Motor neuron (in vitro differentiated cells): Measurements from ENCODE around the gene ARHGEF17. TPM values are rescaled to one million over a fixed set of nuclear protein-coding genes. Genes with fewer than 3 reads are reported as not detected.

ENCODE experiments used
- ATAC-seq, 8 experiments: fragments of 200-7000 bp; cut with Tn5 transposase; replicated peaks in 6 of 8; 2 replicates each; pipeline ENCODE4 v1.8.0; 2021; ENCODE audit warnings: mild to moderate bottlenecking in 8 of 8, moderate library complexity in 8 of 8
- H3K27ac ChIP-seq, 2 donors: fragments of 250-450 bp; sonication (Bioruptor Pico); 2 replicates each; pipeline ENCODE4 v1.9.0; 2021; ENCODE audit warnings: antibody characterized with exemption in 2 of 2, mild to moderate bottlenecking in 2 of 2, moderate library complexity in 1 of 2
- H3K4me1 ChIP-seq, 2 donors: fragments of 250-450 bp; sonication (Bioruptor Pico); replicated peaks in 1 of 2; 2 replicates each; pipeline ENCODE4 v1.6.1; 2021; ENCODE audit warnings: antibody characterized with exemption in 2 of 2, mild to moderate bottlenecking in 2 of 2, moderate library complexity in 1 of 2
- H3K4me3 ChIP-seq, 5 donors: fragments of 250-450 bp; sonication (Bioruptor Pico); 2 replicates each; pipeline ENCODE4 v1.9.0; 2021; ENCODE audit warnings: antibody characterized with exemption in 5 of 5, mild to moderate bottlenecking in 5 of 5, moderate library complexity in 4 of 5
- WGBS, 10 experiments: fragments of 450-650 bp; shearing (Covaris generic); methylation state at CpG; one replicate each; pipeline ENCODE4 v1.0.0; 2022; 5-methylcytosine and 5-hydroxymethylcytosine counted together
- in situ Hi-C, 9 experiments: fragments of 400-800 bp; cut with MboI; loops; one replicate each; pipeline ENCODE4 v1.15.0; 2021; ENCODE audit warnings: low sequenced_read_pairs in 9 of 9, low pct_unique_long_range_greater_than_20kb in 2 of 9; ENCODE audit not compliant: unreplicated experiment in 9 of 9
- total RNA-seq, 8 experiments: library from RNA; unstranded; fragments of 300-600 nt; gene quantifications; 2 replicates each; pipeline versions ENCODE4 v1.2.3 to v1.2.4, GENCODE V29; 2022

Gene ARHGEF17
- total RNA-seq, 8 experiments from 2014 or later, result 5.0 to 29.0 (median 16.7) TPM

- peaks cover 15 to 25% of the 10 kb centered on the region in 2 donors for H3K4me1 ChIP-seq
- H3K4me3 ChIP-seq, result no peak overlapping the region
- whole genome bisulfite sequencing, 10 experiments, result 67 to 100% (median 92%) methylated on average over 1 to 4 of the region's 12 CpGs; no CpG with 5 or more reads in 5 of the 10 experiments
- no peak overlapping the region for H3K27ac ChIP-seq
- no peak for ATAC-seq
- in situ Hi-C loops, result loop anchor here in 1 of 9 experiments (25.0 kb wide), 1 partner anchor 271 kb away; no protein-coding TSS in a partner anchor
Observed at GRCh38 chr11:73390601-73391565, 82.8 kb downstream of the ARHGEF17 start.

- no peak overlapping the region for H3K27ac ChIP-seq
- in situ Hi-C loops, result loop anchor here in 1 of 9 experiments (25.0 kb wide), 1 partner anchor 271 kb away; no protein-coding TSS in a partner anchor
- peaks cover 18 to 19% of the 10 kb centered on the region in 2 donors for H3K4me1 ChIP-seq
- no peak for ATAC-seq
- H3K4me3 ChIP-seq, result no peak overlapping the region
- 100% methylated on average over 1 of the region's 10 CpGs; no CpG with 5 or more reads in 9 of the 10 experiments for WGBS, 10 experiments
Observed at GRCh38 chr11:73391665-73392064, 83.6 kb downstream of the ARHGEF17 start.

GRCh38 chr11:73392108-73393010 is 84.3 kb downstream of the ARHGEF17 start:
- Histone ChIP-seq H3K4me3 (no peak overlapping the region), H3K4me1 (peaks cover 15 to 18% of the 10 kb centered on the region in 2 donors), H3K27ac (no peak overlapping the region)
- no peak for ATAC-seq
- in situ Hi-C loops, result loop anchor here in 1 of 9 experiments (25.0 kb wide), 1 partner anchor 270 kb away; no protein-coding TSS in a partner anchor
- WGBS, 10 experiments, result 90 to 100% (median 95%) methylated on average over 1 to 9 of the region's 31 CpGs; no CpG with 5 or more reads in 7 of the 10 experiments

GRCh38 chr11:73393011-73393380 is 84.9 kb downstream of the ARHGEF17 start:
- ATAC-seq, result peak in 1 of 8 experiments; percentile 3
- in situ Hi-C loops, result loop anchor here in 1 of 9 experiments (25.0 kb wide), 1 partner anchor 269 kb away; no protein-coding TSS in a partner anchor
- Histone ChIP-seq H3K27ac (no peak overlapping the region), H3K4me3 (no peak overlapping the region), H3K4me1 (peaks cover 8 to 15% of the 10 kb centered on the region in 2 donors)
- WGBS, 10 experiments, result 87 to 100% (median 92%) methylated on average over 1 to 5 of the region's 7 CpGs; no CpG with 5 or more reads in 7 of the 10 experiments

- 22 to 100% (median 40%) methylated on average over 1 to 5 of the region's 16 CpGs; no CpG with 5 or more reads in 6 of the 10 experiments for WGBS, 10 experiments
- peaks cover 3 to 9% of the 10 kb centered on the region in 2 donors for H3K4me1 ChIP-seq
- no peak overlapping the region for H3K4me3 ChIP-seq
- ATAC-seq, result peak; percentile 60 to 81 (median 74)
- no peak overlapping the region for H3K27ac ChIP-seq
- in situ Hi-C loops, result loop anchor here in 1 of 9 experiments (25.0 kb wide), 1 partner anchor 269 kb away; no protein-coding TSS in a partner anchor
Observed at GRCh38 chr11:73393479-73394415, 85.7 kb downstream of the ARHGEF17 start.

- in situ Hi-C loops, result loop anchor here in 1 of 9 experiments (25.0 kb wide), 1 partner anchor 268 kb away; no protein-coding TSS in a partner anchor
- Histone ChIP-seq H3K4me3 (no peak overlapping the region), H3K27ac (no peak overlapping the region), H3K4me1 (peaks cover 9 to 11% of the 10 kb centered on the region in 2 donors)
- no peak for ATAC-seq
- WGBS, 10 experiments, result 87 to 100% (median 97%) methylated on average over 2 to 12 of the region's 34 CpGs; no CpG with 5 or more reads in 4 of the 10 experiments
Observed at GRCh38 chr11:73394416-73395296, 86.6 kb downstream of the ARHGEF17 start.

GRCh38 chr11:73395297-73396208 is 87.5 kb downstream of the ARHGEF17 start:
- no peak overlapping the region for H3K4me3 ChIP-seq
- H3K27ac ChIP-seq, result no peak overlapping the region
- 63 to 100% (median 100%) methylated on average over 1 to 4 of the region's 22 CpGs; no CpG with 5 or more reads in 3 of the 10 experiments for WGBS, 10 experiments
- peaks cover 9 to 11% of the 10 kb centered on the region in 2 donors for H3K4me1 ChIP-seq
- in situ Hi-C loops, result loop anchor here in 1 of 9 experiments (25.0 kb wide), 1 partner anchor 267 kb away; no protein-coding TSS in a partner anchor
- ATAC-seq, result no peak

GRCh38 chr11:73396251-73396930 is 88.3 kb downstream of the ARHGEF17 start:
- in situ Hi-C loops, result loop anchor here in 1 of 9 experiments (25.0 kb wide), 1 partner anchor 266 kb away; no protein-coding TSS in a partner anchor
- 10 to 93% (median 86%) methylated on average over 1 to 4 of the region's 6 CpGs; no CpG with 5 or more reads in 3 of the 10 experiments for WGBS, 10 experiments
- Histone ChIP-seq H3K27ac (no peak overlapping the region), H3K4me3 (no peak overlapping the region), H3K4me1 (peaks cover 9 to 11% of the 10 kb centered on the region in 2 donors)
- ATAC-seq, result no peak

GRCh38 chr11:73396985-73397384 is 88.9 kb downstream of the ARHGEF17 start:
- no peak for ATAC-seq
- peaks cover 9 to 11% of the 10 kb centered on the region in 2 donors for H3K4me1 ChIP-seq
- H3K27ac ChIP-seq, result no peak overlapping the region
- no peak overlapping the region for H3K4me3 ChIP-seq
- WGBS, 10 experiments, result 72 to 100% (median 98%) methylated on average over 1 to 5 of the region's 7 CpGs; no CpG with 5 or more reads in 2 of the 10 experiments
- in situ Hi-C loops, result loop anchor here in 1 of 9 experiments (25.0 kb wide), 1 partner anchor 265 kb away; no protein-coding TSS in a partner anchor
